Sigmoid colon (tissue), 7 donors: ENCODE results near the gene THOC5. TPM values are rescaled to one million over a fixed set of nuclear protein-coding genes. Genes with fewer than 3 reads are reported as not detected.

Source experiments
- DNase-seq: peaks from one replicate; pipeline ENCODE4 v3.0.0-alpha.2; 2019
- H3K27ac ChIP-seq, 4 donors: fragments of 200-600 bp; sonication (generic); one replicate each; pipeline ENCODE4 v1.5.1; 2016 to 2019; ENCODE audit warnings: mild to moderate bottlenecking in 1 of 4
- H3K27me3 ChIP-seq, 3 donors: fragments of 200-600 bp; sonication (generic); one replicate each; pipeline ENCODE4 v1.5.1; 2019; ENCODE audit warnings: mild to moderate bottlenecking in 1 of 3
- H3K36me3 ChIP-seq, 4 donors: fragments of 200-600 bp; sonication (generic); one replicate each; pipeline ENCODE4 v1.5.1; 2016 to 2019
- H3K4me1 ChIP-seq, 4 donors: fragments of 200-600 bp; sonication (generic); one replicate each; pipeline ENCODE4 v1.5.1; 2017 to 2019
- H3K4me3 ChIP-seq, 4 donors: fragments of 200-600 bp; sonication (generic); one replicate each; pipeline ENCODE4 v1.5.1; 2017 to 2019; ENCODE audit warnings: mild to moderate bottlenecking in 2 of 4, moderate library complexity in 1 of 4
- H3K9me3 ChIP-seq, 4 donors: fragments of 200-600 bp in 3 of 4; sonication (generic) in 3 of 4; one replicate each; pipeline versions ENCODE4 v1.5.1 to v1.6.1; 2013 to 2019
- CTCF ChIP-seq, 4 experiments: fragments of 450-650 bp in 3 of 4; fragments of 200-600 bp in 1 of 4; IDR thresholded peaks; one replicate each; pipeline ENCODE4 v1.5.1; 2016 to 2019; ENCODE audit warnings: antibody characterized with exemption in 4 of 4, mild to moderate bottlenecking in 3 of 4, moderate library complexity in 2 of 4
- EP300 ChIP-seq, 4 donors: sonication (generic); formaldehyde crosslinking; IDR thresholded peaks; one replicate each; pipeline ENCODE4 v1.6.1; 2017; ENCODE audit warnings: antibody characterized with exemption in 4 of 4
- POLR2A ChIP-seq, 2 donors: fragments of 450-650 bp; IDR thresholded peaks; one replicate each; pipeline ENCODE4 v1.6.1; 2016; ENCODE audit warnings: antibody characterized with exemption in 2 of 2, mild to moderate bottlenecking in 2 of 2, moderate library complexity in 2 of 2
- POLR2AphosphoS5 ChIP-seq, 4 donors: sonication (generic); formaldehyde crosslinking; IDR thresholded peaks; one replicate each; pipeline ENCODE4 v1.6.1; 2017; ENCODE audit warnings: antibody characterized with exemption in 4 of 4
- WGBS, 2 donors: extraction: QIAGEN DNeasy Blood & Tissue Kit; methylation state at CpG; one replicate each; pipeline ENCODE4 v1.1.7; 2013; 5-methylcytosine and 5-hydroxymethylcytosine counted together
- intact Hi-C: fragments of 100-400 bp; cut with DNase I; formaldehyde crosslinking; loops from one replicate; pipeline ENCODE4 v1.15.1; 2023
- polyA plus RNA-seq, 3 donors: library from polyadenylated mRNA; stranded (reverse); fragments of 200-250 nt; gene quantifications; one replicate each; pipeline ENCODE4 v1.2.3, GENCODE V29; 2013
- total RNA-seq, 4 donors: library from RNA; depleted of rRNA; stranded (reverse); fragments of >200 nt; gene quantifications; one replicate each; pipeline ENCODE4 v1.1.0, GENCODE V29; 2016
- donor health status: healthy with polysubstance abuse.
- donor health status: Bipolar disorder and iron deficiency.
- donor health status: healthy.

Gene THOC5
- total and polyA plus RNA-seq, 7 donors: 12.0 to 72.2 (median 50.1) TPM

- TF ChIP-seq POLR2AphosphoS5 (IDR thresholded peaks at IDR 0.05): no peak
- TF ChIP-seq CTCF (IDR thresholded peaks at IDR 0.05): no peak
- TF ChIP-seq EP300 (IDR thresholded peaks at IDR 0.05): no peak
- TF ChIP-seq POLR2A (IDR thresholded peaks at IDR 0.05): no peak
- peak overlapping the region in 1 of 4 donors; percentile 57 for H3K27ac ChIP-seq
- H3K4me3 ChIP-seq: no peak overlapping the region
- H3K27me3 ChIP-seq: no peaks in the 10 kb centered on the region
- WGBS, 2 donors: 79 to 80% methylated on average over 9 of the region's 9 CpGs
- H3K36me3 ChIP-seq: no peaks in the 10 kb centered on the region
- peaks cover 0 to 37% (median 17%) of the 10 kb centered on the region in 4 donors for H3K4me1 ChIP-seq
- H3K9me3 ChIP-seq: no peaks in the 10 kb centered on the region
- no peak for DNase-seq
- intact Hi-C loops: no loop called here
Measured at GRCh38 chr22:29456211-29456671, 97.3 kb downstream of the THOC5 start.

Other genes with a start within 250 kb of the THOC5 start
- gene GAS2L1, start 247.1 kb downstream of the THOC5 start, total RNA-seq: 10 to 100 TPM; 14.0 to 25.2 (median 19.3) TPM
- gene GAS2L1, start 247.1 kb downstream of the THOC5 start, polyA plus RNA-seq: 10 to 100 TPM; 12.0 to 27.5 (median 23.8) TPM
- gene RASL10A, start 238.1 kb downstream of the THOC5 start, total RNA-seq: 1 to 10 TPM in 2 of 4 donors, under 1 TPM in 2; 0.33 to 1.7 (median 0.92) TPM
- gene RASL10A, start 238.1 kb downstream of the THOC5 start, polyA plus RNA-seq: 1 to 10 TPM in 1 of 3 donors, not detected in 2; 3.0 TPM
- 10 to 100 TPM; 33.1 to 55.1 (median 41.4) TPM for gene AP1B1, start 165.2 kb downstream of the THOC5 start, total RNA-seq
- 10 to 100 TPM; 36.6 to 83.2 (median 52.9) TPM for gene AP1B1, start 165.2 kb downstream of the THOC5 start, polyA plus RNA-seq
- not detected for gene RFPL1, start 115.2 kb downstream of the THOC5 start, total RNA-seq
- not detected for gene RFPL1, start 115.2 kb downstream of the THOC5 start, polyA plus RNA-seq
- 1 to 10 TPM; 1.2 to 3.0 (median 1.9) TPM for gene NEFH, start 73.5 kb downstream of the THOC5 start, total RNA-seq
- 1 to 10 TPM in 1 of 3 donors, under 1 TPM in 1, not detected in 1; 0.23 to 1.2 TPM for gene NEFH, start 73.5 kb downstream of the THOC5 start, polyA plus RNA-seq
- gene NIPSNAP1, start 27.4 kb upstream of the THOC5 start, total RNA-seq: 10 to 100 TPM; 10.2 to 14.4 (median 13.5) TPM
- gene NIPSNAP1, start 27.4 kb upstream of the THOC5 start, polyA plus RNA-seq: 10 to 100 TPM; 43.2 to 61.5 (median 53.5) TPM
- 10 to 100 TPM; 16.6 to 34.3 (median 23.8) TPM for gene NF2, start 49.9 kb upstream of the THOC5 start, total RNA-seq
- 10 to 100 TPM in 1 of 3 donors, 1 to 10 TPM in 2; 3.6 to 18.7 (median 6.2) TPM for gene NF2, start 49.9 kb upstream of the THOC5 start, polyA plus RNA-seq
- 1 to 10 TPM in 1 of 4 donors, under 1 TPM in 1, not detected in 2; under 0.01 to 1.1 TPM for gene CABP7, start 166.2 kb upstream of the THOC5 start, total RNA-seq
- under 1 TPM in 1 of 3 donors, not detected in 2; 0.47 TPM for gene CABP7, start 166.2 kb upstream of the THOC5 start, polyA plus RNA-seq
- 10 to 100 TPM; 24.6 to 33.7 (median 30.4) TPM for gene ZMAT5, start 213.2 kb upstream of the THOC5 start, total RNA-seq
- 10 to 100 TPM; 13.2 to 16.1 (median 15.5) TPM for gene ZMAT5, start 213.2 kb upstream of the THOC5 start, polyA plus RNA-seq
- 10 to 100 TPM; 37.9 to 84.5 (median 60.0) TPM for gene UQCR10, start 213.6 kb upstream of the THOC5 start, total RNA-seq
- 100 to 1,000 TPM; 241 to 555 (median 462) TPM for gene UQCR10, start 213.6 kb upstream of the THOC5 start, polyA plus RNA-seq